ENCODE data around the gene RAP1A.
"Not testable (repeated sequence)": the region's sequence is repeated elsewhere in the genome, so short reads cannot be mapped to it uniquely, and the experiment has no call there.

RAP1A gene

DNA sequence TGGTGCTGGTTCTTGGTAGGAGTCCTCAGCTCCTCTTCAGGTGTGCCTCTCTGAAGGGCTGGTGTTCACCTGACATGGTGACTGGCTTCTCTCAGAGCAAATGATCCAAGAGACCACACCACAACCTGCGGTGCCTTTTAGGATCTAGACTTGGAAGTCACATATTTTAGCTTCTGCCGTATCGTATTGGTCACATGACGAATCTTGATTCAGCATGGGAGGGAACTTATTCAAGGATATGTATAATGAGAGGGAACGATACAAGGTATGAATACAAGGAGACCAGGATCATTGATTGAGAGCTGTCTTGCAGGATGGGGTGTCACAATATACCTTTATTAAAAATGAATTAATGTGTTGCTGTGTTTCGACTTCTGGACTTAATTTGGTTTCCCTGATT is 58.0 kb downstream of the RAP1A start:
- H3K36me3 ChIP-seq (ENCODE audit: control insufficient read depth, insufficient read depth, low read length), result no peaks in the 10 kb centered on the region
- no peak overlapping the region for H3K4ac ChIP-seq (ENCODE audit: low read depth, low read length)
- no peak overlapping the region for H2AK5ac ChIP-seq (ENCODE audit: low read length)
- H3K27ac ChIP-seq (ENCODE audit: low read depth, low read length), result no peak overlapping the region
- H3K27me3 ChIP-seq (ENCODE audit: insufficient read depth, low read length, poor library complexity), result no peaks in the 10 kb centered on the region
- H3K79me1 ChIP-seq (ENCODE audit: low read length), result peaks cover 8% of the 10 kb centered on the region
- H4K8ac ChIP-seq (ENCODE audit: low read depth, low read length), result no peak overlapping the region
- H3K4me3 ChIP-seq (ENCODE audit: low read length), result no peak overlapping the region
- no peak overlapping the region for H4K5ac ChIP-seq (ENCODE audit: low read length)
- H2BK5ac ChIP-seq (ENCODE audit: low read length), result no peak overlapping the region
- H3K56ac ChIP-seq (ENCODE audit: low read length), result no peak overlapping the region
- H2BK120ac ChIP-seq (ENCODE audit: low read depth, low read length), result no peak overlapping the region
- WGBS (ENCODE audit: extremely low coverage, insufficient coverage, low lambda C conversion rate), result no CpG with 5 or more reads among the region's 6 CpGs
- no peak overlapping the region for H3K23ac ChIP-seq (ENCODE audit: low read length)
- H3K79me2 ChIP-seq (ENCODE audit: control insufficient read depth, insufficient read depth, low read length), result peaks cover 2% of the 10 kb centered on the region
- no peak overlapping the region for H3K9ac ChIP-seq (ENCODE audit: low read length)
- H3K4me2 ChIP-seq (ENCODE audit: low read length), result no peak overlapping the region
- DNase-seq, result no peak
- no peak overlapping the region for H2BK15ac ChIP-seq (replicated peaks; ENCODE audit: low read depth)
- no peak overlapping the region for H3K18ac ChIP-seq (ENCODE audit: low read length)
- no peaks in the 10 kb centered on the region for H3K4me1 ChIP-seq (ENCODE audit: control insufficient read depth, low read depth, low read length)

DNA sequence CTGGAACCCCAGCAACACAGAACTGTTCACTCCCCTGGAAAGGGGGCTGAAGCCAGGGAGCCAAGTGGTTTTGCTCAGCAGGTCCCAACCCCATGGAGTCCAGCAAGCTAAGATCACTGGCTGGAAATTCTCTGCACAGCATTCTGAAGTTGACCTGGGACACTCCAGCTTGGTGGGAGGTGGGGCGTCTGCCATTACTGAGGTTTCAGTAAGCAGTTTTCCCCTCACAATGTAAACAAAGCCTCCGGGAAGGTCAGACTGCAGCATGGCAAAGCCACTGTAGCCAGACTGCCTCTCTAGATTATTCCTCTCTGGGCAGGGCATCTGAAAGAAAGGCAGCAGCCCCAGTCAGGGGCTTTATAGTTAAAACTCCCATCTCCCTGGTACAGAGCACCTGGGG is 60.0 kb downstream of the RAP1A start:
- Histone ChIP-seq H2BK5ac (ENCODE audit: low read length) (no peak overlapping the region), H2BK120ac (ENCODE audit: low read depth, low read length) (no peak overlapping the region), H3K79me1 (ENCODE audit: low read length) (peaks cover 7% of the 10 kb centered on the region), H3K4ac (ENCODE audit: low read depth, low read length) (no peak overlapping the region), H3K56ac (ENCODE audit: low read length) (no peak overlapping the region), H3K4me1 (ENCODE audit: control insufficient read depth, low read depth, low read length) (no peaks in the 10 kb centered on the region), H4K8ac (ENCODE audit: low read depth, low read length) (no peak overlapping the region), H3K27ac (ENCODE audit: low read depth, low read length) (no peak overlapping the region), H3K4me2 (ENCODE audit: low read length) (no peak overlapping the region), H3K27me3 (ENCODE audit: insufficient read depth, low read length, poor library complexity) (no peaks in the 10 kb centered on the region), H3K23ac (ENCODE audit: low read length) (no peak overlapping the region), H2BK15ac (replicated peaks; ENCODE audit: low read depth) (no peak overlapping the region), H3K36me3 (ENCODE audit: control insufficient read depth, insufficient read depth, low read length) (no peaks in the 10 kb centered on the region), H4K5ac (ENCODE audit: low read length) (no peak overlapping the region), H3K9ac (ENCODE audit: low read length) (no peak overlapping the region), H3K18ac (ENCODE audit: low read length) (no peak overlapping the region), H3K4me3 (ENCODE audit: low read length) (no peak overlapping the region), H2AK5ac (ENCODE audit: low read length) (no peak overlapping the region), H3K79me2 (ENCODE audit: control insufficient read depth, insufficient read depth, low read length) (peaks cover 2% of the 10 kb centered on the region)
- WGBS (ENCODE audit: extremely low coverage, insufficient coverage, low lambda C conversion rate), result no CpG with 5 or more reads among the region's 2 CpGs
- no peak for DNase-seq

DNA sequence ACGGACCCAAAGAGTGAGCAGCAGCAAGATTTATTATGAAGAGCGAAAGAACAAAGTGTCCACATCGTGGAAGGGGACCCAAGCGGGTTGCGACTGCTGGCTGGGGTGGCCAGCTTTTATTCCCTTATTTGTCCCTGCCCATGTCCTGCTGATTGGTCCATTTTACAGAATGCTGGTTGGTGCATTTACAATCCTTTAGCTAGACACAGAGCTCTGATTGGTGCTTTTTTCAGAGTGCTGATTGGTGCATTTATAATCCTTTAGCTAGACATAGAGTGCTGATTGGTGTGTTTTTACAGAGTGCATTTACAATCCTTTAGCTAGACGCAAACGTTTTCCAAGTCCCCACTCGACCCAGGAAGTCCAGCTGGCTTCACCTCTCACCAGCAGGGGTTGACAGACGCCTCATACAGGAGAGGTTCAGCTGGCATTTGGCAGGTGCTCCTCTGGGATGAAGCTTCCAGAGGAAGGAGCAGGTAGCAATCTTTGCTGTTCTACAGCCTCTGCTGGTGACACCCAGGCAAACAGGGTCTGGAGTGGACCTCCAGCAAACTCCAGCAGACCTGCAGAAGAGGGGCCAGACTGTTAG is 60.7 kb downstream of the RAP1A start:
- H3K9ac ChIP-seq (ENCODE audit: low read length); H2BK5ac ChIP-seq (ENCODE audit: low read length); H3K56ac ChIP-seq (ENCODE audit: low read length); H3K4ac ChIP-seq (ENCODE audit: low read depth, low read length); H3K4me2 ChIP-seq (ENCODE audit: low read length); H3K18ac ChIP-seq (ENCODE audit: low read length); H2AK5ac ChIP-seq (ENCODE audit: low read length); H3K4me3 ChIP-seq (ENCODE audit: low read length); H3K4me1 ChIP-seq (ENCODE audit: control insufficient read depth, low read depth, low read length); H2BK120ac ChIP-seq (ENCODE audit: low read depth, low read length); H3K36me3 ChIP-seq (ENCODE audit: control insufficient read depth, insufficient read depth, low read length); H2BK15ac ChIP-seq (replicated peaks; ENCODE audit: low read depth); H3K27me3 ChIP-seq (ENCODE audit: insufficient read depth, low read length, poor library complexity); H4K5ac ChIP-seq (ENCODE audit: low read length); H3K79me2 ChIP-seq (ENCODE audit: control insufficient read depth, insufficient read depth, low read length); H3K23ac ChIP-seq (ENCODE audit: low read length); H3K79me1 ChIP-seq (ENCODE audit: low read length); DNase-seq; H3K27ac ChIP-seq (ENCODE audit: low read depth, low read length); H4K8ac ChIP-seq (ENCODE audit: low read depth, low read length): not testable (repeated sequence)
- WGBS (ENCODE audit: extremely low coverage, insufficient coverage, low lambda C conversion rate), result no CpG with 5 or more reads among the region's 9 CpGs

DNA sequence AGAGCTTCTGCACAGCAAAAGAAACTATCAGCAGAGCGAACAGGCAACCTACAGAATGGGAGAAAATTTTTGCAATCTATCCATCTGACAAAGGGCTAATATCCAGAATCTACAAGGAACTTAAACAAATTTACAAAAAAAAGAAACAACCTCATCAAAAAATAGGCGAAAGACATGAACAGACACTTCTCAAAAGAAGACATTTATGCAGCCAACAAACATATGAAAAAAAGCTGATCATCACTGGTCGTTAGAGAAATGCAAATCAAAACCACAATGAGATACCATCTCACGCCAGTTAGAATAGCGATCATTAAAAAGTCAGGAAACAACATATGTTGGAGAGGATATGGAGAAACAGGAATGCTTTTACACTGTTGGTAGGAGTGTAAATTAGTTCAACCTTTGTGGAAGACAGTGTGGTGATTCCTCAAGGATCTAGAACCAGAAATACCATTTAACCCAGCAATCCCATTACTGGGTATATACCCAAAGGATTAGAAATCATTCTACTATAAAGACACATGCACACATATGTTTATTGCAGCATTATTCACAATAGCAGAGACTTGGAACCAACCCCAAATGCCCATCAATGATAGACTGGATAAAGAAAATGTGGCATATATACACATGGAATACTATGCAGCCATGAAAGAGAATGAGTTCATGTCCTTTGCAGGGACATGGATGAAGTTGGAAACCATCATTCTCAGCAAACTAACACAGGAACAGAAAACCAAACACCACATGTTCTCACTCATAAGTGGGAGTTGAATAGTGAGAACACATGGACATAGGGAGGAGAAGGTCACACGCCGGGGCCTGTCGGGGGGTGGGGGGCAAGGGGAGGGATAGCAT is 65.9 kb downstream of the RAP1A start:
- not testable (repeated sequence) for H3K18ac ChIP-seq (ENCODE audit: low read length); H3K4ac ChIP-seq (ENCODE audit: low read depth, low read length); H3K56ac ChIP-seq (ENCODE audit: low read length); H3K4me1 ChIP-seq (ENCODE audit: control insufficient read depth, low read depth, low read length); H3K79me2 ChIP-seq (ENCODE audit: control insufficient read depth, insufficient read depth, low read length); DNase-seq; H4K5ac ChIP-seq (ENCODE audit: low read length); H3K4me2 ChIP-seq (ENCODE audit: low read length); H3K27me3 ChIP-seq (ENCODE audit: insufficient read depth, low read length, poor library complexity); H3K36me3 ChIP-seq (ENCODE audit: control insufficient read depth, insufficient read depth, low read length); H2BK120ac ChIP-seq (ENCODE audit: low read depth, low read length); H3K4me3 ChIP-seq (ENCODE audit: low read length); H3K79me1 ChIP-seq (ENCODE audit: low read length); H3K23ac ChIP-seq (ENCODE audit: low read length); H2AK5ac ChIP-seq (ENCODE audit: low read length); H2BK5ac ChIP-seq (ENCODE audit: low read length); H3K9ac ChIP-seq (ENCODE audit: low read length); H4K8ac ChIP-seq (ENCODE audit: low read depth, low read length); H3K27ac ChIP-seq (ENCODE audit: low read depth, low read length); H2BK15ac ChIP-seq (replicated peaks; ENCODE audit: low read depth)
- no CpG with 5 or more reads among the region's 8 CpGs for WGBS (ENCODE audit: extremely low coverage, insufficient coverage, low lambda C conversion rate)

DNA sequence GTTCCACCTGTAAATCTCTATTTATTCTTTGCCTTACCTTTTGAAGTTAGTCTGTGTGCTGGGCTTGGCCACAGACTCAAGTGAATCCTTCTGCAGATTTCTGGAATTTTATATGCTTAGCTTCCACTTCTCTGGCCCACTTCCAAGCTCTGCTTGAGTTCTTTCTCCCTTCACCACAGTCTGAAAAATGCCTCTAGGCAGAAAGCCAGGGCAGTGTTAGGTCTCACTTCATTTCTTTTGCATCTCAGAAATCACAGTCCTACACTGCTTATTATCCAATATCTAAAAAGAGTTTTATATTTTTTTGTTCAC is 70.7 kb downstream of the RAP1A start:
- Histone ChIP-seq H3K27ac (ENCODE audit: low read depth, low read length) (no peak overlapping the region), H2BK15ac (replicated peaks; ENCODE audit: low read depth) (no peak overlapping the region), H3K79me1 (ENCODE audit: low read length) (peaks cover 2% of the 10 kb centered on the region), H3K56ac (ENCODE audit: low read length) (no peak overlapping the region), H3K4me1 (ENCODE audit: control insufficient read depth, low read depth, low read length) (no peaks in the 10 kb centered on the region), H2BK120ac (ENCODE audit: low read depth, low read length) (no peak overlapping the region), H3K27me3 (ENCODE audit: insufficient read depth, low read length, poor library complexity) (no peaks in the 10 kb centered on the region), H3K4me3 (ENCODE audit: low read length) (no peak overlapping the region), H2AK5ac (ENCODE audit: low read length) (no peak overlapping the region), H4K8ac (ENCODE audit: low read depth, low read length) (no peak overlapping the region), H3K4ac (ENCODE audit: low read depth, low read length) (no peak overlapping the region), H2BK5ac (ENCODE audit: low read length) (no peak overlapping the region), H3K23ac (ENCODE audit: low read length) (no peak overlapping the region), H3K36me3 (ENCODE audit: control insufficient read depth, insufficient read depth, low read length) (no peaks in the 10 kb centered on the region), H3K4me2 (ENCODE audit: low read length) (no peak overlapping the region), H3K9ac (ENCODE audit: low read length) (no peak overlapping the region), H3K79me2 (ENCODE audit: control insufficient read depth, insufficient read depth, low read length) (no peaks in the 10 kb centered on the region), H4K5ac (ENCODE audit: low read length) (no peak overlapping the region), H3K18ac (ENCODE audit: low read length) (no peak overlapping the region)
- no peak for DNase-seq

DNA sequence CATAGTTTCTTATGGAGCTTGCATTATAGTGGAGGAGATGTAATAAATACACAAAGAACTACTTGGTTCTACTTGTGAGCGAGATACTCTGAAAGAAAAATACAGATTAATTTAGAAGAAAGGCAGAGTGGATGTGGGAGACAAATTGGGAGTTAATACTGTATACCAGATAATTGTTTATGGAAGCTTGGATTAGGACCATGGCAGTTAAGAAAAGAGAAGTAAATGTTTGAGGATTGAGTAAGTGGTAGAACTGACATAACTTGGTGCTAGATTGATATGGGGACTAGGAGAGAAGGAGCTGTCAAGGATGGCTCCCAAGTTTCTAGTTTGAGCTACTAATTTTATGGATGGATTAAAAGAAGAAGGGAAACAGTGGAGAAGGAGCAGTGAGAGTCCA is 72.3 kb downstream of the RAP1A start:
- H4K5ac ChIP-seq (ENCODE audit: low read length), result no peak overlapping the region
- H3K56ac ChIP-seq (ENCODE audit: low read length), result no peak overlapping the region
- no CpG with 5 or more reads among the region's 1 CpG for WGBS (ENCODE audit: extremely low coverage, insufficient coverage, low lambda C conversion rate)
- no peaks in the 10 kb centered on the region for H3K36me3 ChIP-seq (ENCODE audit: control insufficient read depth, insufficient read depth, low read length)
- H3K23ac ChIP-seq (ENCODE audit: low read length), result no peak overlapping the region
- H3K79me1 ChIP-seq (ENCODE audit: low read length), result peaks cover 2% of the 10 kb centered on the region
- no peak overlapping the region for H2BK120ac ChIP-seq (ENCODE audit: low read depth, low read length)
- H2BK15ac ChIP-seq (replicated peaks; ENCODE audit: low read depth), result no peak overlapping the region
- H3K4me2 ChIP-seq (ENCODE audit: low read length), result no peak overlapping the region
- H3K18ac ChIP-seq (ENCODE audit: low read length), result no peak overlapping the region
- H3K27me3 ChIP-seq (ENCODE audit: insufficient read depth, low read length, poor library complexity), result no peaks in the 10 kb centered on the region
- no peak for DNase-seq
- H3K4me3 ChIP-seq (ENCODE audit: low read length), result no peak overlapping the region
- no peak overlapping the region for H4K8ac ChIP-seq (ENCODE audit: low read depth, low read length)
- no peak overlapping the region for H2BK5ac ChIP-seq (ENCODE audit: low read length)
- no peak overlapping the region for H3K4ac ChIP-seq (ENCODE audit: low read depth, low read length)
- no peak overlapping the region for H2AK5ac ChIP-seq (ENCODE audit: low read length)
- H3K4me1 ChIP-seq (ENCODE audit: control insufficient read depth, low read depth, low read length), result no peaks in the 10 kb centered on the region
- H3K79me2 ChIP-seq (ENCODE audit: control insufficient read depth, insufficient read depth, low read length), result no peaks in the 10 kb centered on the region
- no peak overlapping the region for H3K9ac ChIP-seq (ENCODE audit: low read length)
- no peak overlapping the region for H3K27ac ChIP-seq (ENCODE audit: low read depth, low read length)

Data from mesendoderm (in vitro differentiated cells).